ENCODE data around the gene LPCAT4. TPM values are rescaled to one million over a fixed set of nuclear protein-coding genes. Genes with fewer than 3 reads are reported as not detected.
"Not testable (repeated sequence)": the region's sequence is repeated elsewhere in the genome, so short reads cannot be mapped to it uniquely, and the experiment has no call there.

The LPCAT4 gene
- total RNA-seq, 1 donor, result 14.5 TPM

- DNase-seq (ENCODE audit: low read depth in 2 of 3, low spot score in 2 of 3), result no peak
Observed at GRCh38 chr15:34364041-34364440, 3.0 kb downstream of the LPCAT4 start.

- no peak for DNase-seq (ENCODE audit: low read depth in 2 of 3, low spot score in 2 of 3)
Observed at GRCh38 chr15:34362047-34362773, 4.8 kb downstream of the LPCAT4 start.

GRCh38 chr15:34361278-34361677 lies 5.7 kb downstream of the LPCAT4 start:
- DNase-seq (ENCODE audit: low read depth in 2 of 3, low spot score in 2 of 3), result no peak

- DNase-seq (ENCODE audit: low read depth in 2 of 3, low spot score in 2 of 3), result no peak
Observed at GRCh38 chr15:34360298-34360697, 6.7 kb downstream of the LPCAT4 start.

GRCh38 chr15:34359416-34359815 lies 7.6 kb downstream of the LPCAT4 start:
- no peak for DNase-seq (ENCODE audit: low read depth in 2 of 3, low spot score in 2 of 3)

GRCh38 chr15:34358948-34359347 lies 8.0 kb downstream of the LPCAT4 start:
- no peak for DNase-seq (ENCODE audit: low read depth in 2 of 3, low spot score in 2 of 3)

- DNase-seq (ENCODE audit: low read depth in 2 of 3, low spot score in 2 of 3), result no peak
Observed at GRCh38 chr15:34358367-34358766, 8.6 kb downstream of the LPCAT4 start.

- DNase-seq (ENCODE audit: low read depth in 2 of 3, low spot score in 2 of 3), result no peak
Observed at GRCh38 chr15:34357653-34358052, 9.3 kb downstream of the LPCAT4 start.

- DNase-seq (ENCODE audit: low read depth in 2 of 3, low spot score in 2 of 3), result no peak
Observed at GRCh38 chr15:34355241-34355640, 11.8 kb downstream of the LPCAT4 start.

GRCh38 chr15:34354286-34354685 lies 12.7 kb downstream of the LPCAT4 start:
- DNase-seq (ENCODE audit: low read depth in 2 of 3, low spot score in 2 of 3), result no peak

- DNase-seq (ENCODE audit: low read depth in 2 of 3, low spot score in 2 of 3), result no peak
Observed at GRCh38 chr15:34353627-34354026, 13.4 kb downstream of the LPCAT4 start.

- DNase-seq (ENCODE audit: low read depth in 2 of 3, low spot score in 2 of 3), result not testable (repeated sequence)
Observed at GRCh38 chr15:34352996-34353395, 14.0 kb downstream of the LPCAT4 start.

GRCh38 chr15:34349769-34350168 lies 17.2 kb downstream of the LPCAT4 start:
- DNase-seq (ENCODE audit: low read depth in 2 of 3, low spot score in 2 of 3), result no peak

- no peak for DNase-seq (ENCODE audit: low read depth in 2 of 3, low spot score in 2 of 3)
Observed at GRCh38 chr15:34348735-34349300, 18.2 kb downstream of the LPCAT4 start.

GRCh38 chr15:34347951-34348638 lies 18.9 kb downstream of the LPCAT4 start:
- no peak for DNase-seq (ENCODE audit: low read depth in 2 of 3, low spot score in 2 of 3)

GRCh38 chr15:34342737-34343575 lies 24.0 kb downstream of the LPCAT4 start, which contains the start of the genes NOP10 and NUTM1:
TSS of gene NOP10 (minus strand) at chr15:34343136. CDS start at chr15:34343073, 63 bp downstream.
TSS of gene NUTM1 (plus strand) at chr15:34343315. CDS start at chr15:34343697, 382 bp downstream.
- DNase-seq (ENCODE audit: low read depth in 2 of 3, low spot score in 2 of 3), result peak; percentile 90 to 94 (median 93)

- DNase-seq (ENCODE audit: low read depth in 2 of 3, low spot score in 2 of 3), result not testable (repeated sequence)
Observed at GRCh38 chr15:34342213-34342736, 24.7 kb downstream of the LPCAT4 start.

- no peak for DNase-seq (ENCODE audit: low read depth in 2 of 3, low spot score in 2 of 3)
Observed at GRCh38 chr15:34341381-34342212, 25.4 kb downstream of the LPCAT4 start.

GRCh38 chr15:34339946-34340345 lies 27.1 kb downstream of the LPCAT4 start:
- no peak for DNase-seq (ENCODE audit: low read depth in 2 of 3, low spot score in 2 of 3)

- DNase-seq (ENCODE audit: low read depth in 2 of 3, low spot score in 2 of 3), result no peak
Observed at GRCh38 chr15:34338347-34338746, 28.6 kb downstream of the LPCAT4 start.
